ENCODE measurements around the gene CCDC177.

- TF ChIP-seq, protein P1, sequence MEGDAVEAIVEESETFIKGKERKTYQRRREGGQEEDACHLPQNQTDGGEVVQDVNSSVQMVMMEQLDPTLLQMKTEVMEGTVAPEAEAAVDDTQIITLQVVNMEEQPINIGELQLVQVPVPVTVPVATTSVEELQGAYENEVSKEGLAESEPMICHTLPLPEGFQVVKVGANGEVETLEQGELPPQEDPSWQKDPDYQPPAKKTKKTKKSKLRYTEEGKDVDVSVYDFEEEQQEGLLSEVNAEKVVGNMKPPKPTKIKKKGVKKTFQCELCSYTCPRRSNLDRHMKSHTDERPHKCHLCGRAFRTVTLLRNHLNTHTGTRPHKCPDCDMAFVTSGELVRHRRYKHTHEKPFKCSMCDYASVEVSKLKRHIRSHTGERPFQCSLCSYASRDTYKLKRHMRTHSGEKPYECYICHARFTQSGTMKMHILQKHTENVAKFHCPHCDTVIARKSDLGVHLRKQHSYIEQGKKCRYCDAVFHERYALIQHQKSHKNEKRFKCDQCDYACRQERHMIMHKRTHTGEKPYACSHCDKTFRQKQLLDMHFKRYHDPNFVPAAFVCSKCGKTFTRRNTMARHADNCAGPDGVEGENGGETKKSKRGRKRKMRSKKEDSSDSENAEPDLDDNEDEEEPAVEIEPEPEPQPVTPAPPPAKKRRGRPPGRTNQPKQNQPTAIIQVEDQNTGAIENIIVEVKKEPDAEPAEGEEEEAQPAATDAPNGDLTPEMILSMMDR (IDR thresholded peaks at IDR 0.05; ENCODE audit: poor library complexity): no peak
- TF ChIP-seq EZH2 (IDR thresholded peaks at IDR 0.05; ENCODE audit: borderline replicate concordance) (no peak), EZH2phosphoT487 (IDR thresholded peaks at IDR 0.05; ENCODE audit: low read depth, severe bottlenecking, unreplicated experiment) (no peak)
These were observed 46.5 kb downstream of the CCDC177 start for GRCh38 chr14:69528143-69528542.

All from hepatocyte (in vitro differentiated cells).